ENCODE results near the gene FMNL2.

FMNL2 gene

GRCh38 chr2:152339556-152340286 is 4.7 kb downstream of the FMNL2 start:
- DNase-seq, result no peak

- DNase-seq, result no peak
These were observed 7.5 kb downstream of the FMNL2 start for GRCh38 chr2:152342259-152343046.

GRCh38 chr2:152343426-152343825 is 8.5 kb downstream of the FMNL2 start:
- no peak for DNase-seq

GRCh38 chr2:152344579-152345195 is 9.7 kb downstream of the FMNL2 start:
- DNase-seq, result peak; percentile 42

- peak; percentile 85 for DNase-seq
These were observed 12.1 kb downstream of the FMNL2 start for GRCh38 chr2:152347076-152347475.

- DNase-seq, result no peak
These were observed 13.4 kb downstream of the FMNL2 start for GRCh38 chr2:152348388-152348787.

- no peak for DNase-seq
These were observed 14.4 kb downstream of the FMNL2 start for GRCh38 chr2:152349416-152349815.

- DNase-seq, result no peak
These were observed 15.2 kb downstream of the FMNL2 start for GRCh38 chr2:152350155-152350679.

- no peak for DNase-seq
These were observed 17.6 kb downstream of the FMNL2 start for GRCh38 chr2:152352616-152353015.

- DNase-seq, result no peak
These were observed 18.4 kb downstream of the FMNL2 start for GRCh38 chr2:152353364-152353763.

- peak; percentile 34 for DNase-seq
These were observed 19.2 kb downstream of the FMNL2 start for GRCh38 chr2:152354069-152354755.

- peak; percentile 81 for DNase-seq
These were observed 19.9 kb downstream of the FMNL2 start for GRCh38 chr2:152354909-152355308.

GRCh38 chr2:152355409-152355831 is 20.4 kb downstream of the FMNL2 start:
- DNase-seq, result no peak

GRCh38 chr2:152359573-152360363 is 24.8 kb downstream of the FMNL2 start:
- no peak for DNase-seq

GRCh38 chr2:152363936-152364335 is 29.0 kb downstream of the FMNL2 start:
- DNase-seq, result no peak

GRCh38 chr2:152367547-152368390 is 32.8 kb downstream of the FMNL2 start:
- DNase-seq, result peak; percentile 36

- DNase-seq, result peak; percentile 93
These were observed 34.3 kb downstream of the FMNL2 start for GRCh38 chr2:152369176-152369860.

GRCh38 chr2:152370783-152371182 is 35.8 kb downstream of the FMNL2 start:
- no peak for DNase-seq

- DNase-seq, result no peak
These were observed 37.5 kb downstream of the FMNL2 start for GRCh38 chr2:152372438-152372984.

GRCh38 chr2:152375174-152375573 is 40.2 kb downstream of the FMNL2 start:
- no peak for DNase-seq

Measured in fibroblast of upper back skin (primary cell).